SU-DHL-6 (cell line): Measurements from ENCODE around the gene CCR1.

Source experiments
- EZH2phosphoT487 ChIP-seq: fragments of 200-600 bp; sonication (generic), shearing (Covaris generic); conservative IDR thresholded peaks from 2 replicates; pipeline ENCODE4 v1.6.1; 2018; ENCODE audit warnings: mild to moderate bottlenecking, antibody characterized with exemption, low read length, moderate library complexity, mixed read lengths
- TF ChIP-seq, protein P1 (sequence below): fragments of 200-600 bp; sonication (generic); IDR thresholded peaks from one replicate; pipeline ENCODE4 v1.5.1; 2017; ENCODE audit warnings: antibody characterized with exemption, mild to moderate bottlenecking, low read length, moderate library complexity; ENCODE audit not compliant: insufficient read depth, poor library complexity, severe bottlenecking

- TF ChIP-seq, protein P1, sequence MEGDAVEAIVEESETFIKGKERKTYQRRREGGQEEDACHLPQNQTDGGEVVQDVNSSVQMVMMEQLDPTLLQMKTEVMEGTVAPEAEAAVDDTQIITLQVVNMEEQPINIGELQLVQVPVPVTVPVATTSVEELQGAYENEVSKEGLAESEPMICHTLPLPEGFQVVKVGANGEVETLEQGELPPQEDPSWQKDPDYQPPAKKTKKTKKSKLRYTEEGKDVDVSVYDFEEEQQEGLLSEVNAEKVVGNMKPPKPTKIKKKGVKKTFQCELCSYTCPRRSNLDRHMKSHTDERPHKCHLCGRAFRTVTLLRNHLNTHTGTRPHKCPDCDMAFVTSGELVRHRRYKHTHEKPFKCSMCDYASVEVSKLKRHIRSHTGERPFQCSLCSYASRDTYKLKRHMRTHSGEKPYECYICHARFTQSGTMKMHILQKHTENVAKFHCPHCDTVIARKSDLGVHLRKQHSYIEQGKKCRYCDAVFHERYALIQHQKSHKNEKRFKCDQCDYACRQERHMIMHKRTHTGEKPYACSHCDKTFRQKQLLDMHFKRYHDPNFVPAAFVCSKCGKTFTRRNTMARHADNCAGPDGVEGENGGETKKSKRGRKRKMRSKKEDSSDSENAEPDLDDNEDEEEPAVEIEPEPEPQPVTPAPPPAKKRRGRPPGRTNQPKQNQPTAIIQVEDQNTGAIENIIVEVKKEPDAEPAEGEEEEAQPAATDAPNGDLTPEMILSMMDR: no peak
- TF ChIP-seq EZH2phosphoT487: no peak
Measured at GRCh38 chr3:46188708-46189107, 19.4 kb downstream of the CCR1 start.
